Measurements from ENCODE around the gene TRIM17. TPM values are rescaled to one million over a fixed set of nuclear protein-coding genes. Genes with fewer than 3 reads are reported as not detected.

TRIM17 gene
- total RNA-seq, 4 donors from 2014 or later, result 1.2 to 3.8 (median 2.8) TPM

- H3K27me3 ChIP-seq, result no peaks in the 10 kb centered on the region
- H3K4me1 ChIP-seq, result peaks cover 62% of the 10 kb centered on the region
- no peaks in the 10 kb centered on the region for H3K9me3 ChIP-seq
- 21% methylated on average over 22 of the region's 29 CpGs for WGBS
- H3K4me3 ChIP-seq, result peak overlapping the region; percentile 94
- peaks cover 3% of the 10 kb centered on the region for H3K36me3 ChIP-seq
- TF ChIP-seq POLR2AphosphoS5 (IDR thresholded peaks at IDR 0.05) (peak in 1 of 3 donors; percentile 15), POLR2A (IDR thresholded peaks at IDR 0.05) (no peak), CTCF (IDR thresholded peaks at IDR 0.05) (no peak), EP300 (IDR thresholded peaks at IDR 0.05) (no peak)
- no peak for DNase-seq (ENCODE audit: low spot score in 2 of 2)
- H3K27ac ChIP-seq, result peak overlapping the region; percentile 80
Observed at GRCh38 chr1:228407106-228408040, 9.3 kb downstream of the TRIM17 start.

GRCh38 chr1:228405979-228406228 is 10.8 kb downstream of the TRIM17 start:
- peak overlapping the region; percentile 80 for H3K27ac ChIP-seq
- WGBS, result 0% methylated on average over 4 of the region's 21 CpGs
- peak overlapping the region; percentile 94 for H3K4me3 ChIP-seq
- TF ChIP-seq POLR2A (IDR thresholded peaks at IDR 0.05), result no peak
- no peak for TF ChIP-seq POLR2AphosphoS5 (IDR thresholded peaks at IDR 0.05)
- no peak for TF ChIP-seq EP300 (IDR thresholded peaks at IDR 0.05)
- TF ChIP-seq CTCF (IDR thresholded peaks at IDR 0.05), result no peak
- no peaks in the 10 kb centered on the region for H3K9me3 ChIP-seq
- no peak for DNase-seq (ENCODE audit: low spot score in 2 of 2)
- no peaks in the 10 kb centered on the region for H3K27me3 ChIP-seq
- H3K4me1 ChIP-seq, result peaks cover 66% of the 10 kb centered on the region
- peaks cover 5% of the 10 kb centered on the region for H3K36me3 ChIP-seq

GRCh38 chr1:228405200-228405978 is 11.3 kb downstream of the TRIM17 start:
- peak overlapping the region; percentile 94 for H3K4me3 ChIP-seq
- TF ChIP-seq POLR2AphosphoS5 (IDR thresholded peaks at IDR 0.05) (no peak), POLR2A (IDR thresholded peaks at IDR 0.05) (no peak), EP300 (IDR thresholded peaks at IDR 0.05) (no peak), CTCF (IDR thresholded peaks at IDR 0.05) (no peak)
- 25% methylated on average over 11 of the region's 11 CpGs for WGBS
- DNase-seq (ENCODE audit: low spot score in 2 of 2), result peak in 1 of 2 donors; percentile 58
- no peak overlapping the region for H3K27ac ChIP-seq
- no peaks in the 10 kb centered on the region for H3K27me3 ChIP-seq
- H3K36me3 ChIP-seq, result peaks cover 7% of the 10 kb centered on the region
- H3K9me3 ChIP-seq, result no peaks in the 10 kb centered on the region
- H3K4me1 ChIP-seq, result peaks cover 66% of the 10 kb centered on the region

GRCh38 chr1:228404107-228404720 is 12.4 kb downstream of the TRIM17 start:
- Histone ChIP-seq H3K36me3 (peaks cover 18% of the 10 kb centered on the region), H3K9me3 (no peaks in the 10 kb centered on the region), H3K27ac (no peak overlapping the region), H3K4me3 (no peak overlapping the region), H3K27me3 (no peaks in the 10 kb centered on the region), H3K4me1 (peaks cover 55% of the 10 kb centered on the region)
- TF ChIP-seq POLR2A (IDR thresholded peaks at IDR 0.05) (no peak), EP300 (IDR thresholded peaks at IDR 0.05) (no peak), POLR2AphosphoS5 (IDR thresholded peaks at IDR 0.05) (no peak), CTCF (IDR thresholded peaks at IDR 0.05) (no peak)
- WGBS, result 79% methylated on average over 3 of the region's 3 CpGs
- peak in 1 of 2 donors; percentile 57 for DNase-seq (ENCODE audit: low spot score in 2 of 2)

Measured in suprapubic skin (tissue), 4 donors.